ENCODE results near the gene CCDC157.

DNA sequence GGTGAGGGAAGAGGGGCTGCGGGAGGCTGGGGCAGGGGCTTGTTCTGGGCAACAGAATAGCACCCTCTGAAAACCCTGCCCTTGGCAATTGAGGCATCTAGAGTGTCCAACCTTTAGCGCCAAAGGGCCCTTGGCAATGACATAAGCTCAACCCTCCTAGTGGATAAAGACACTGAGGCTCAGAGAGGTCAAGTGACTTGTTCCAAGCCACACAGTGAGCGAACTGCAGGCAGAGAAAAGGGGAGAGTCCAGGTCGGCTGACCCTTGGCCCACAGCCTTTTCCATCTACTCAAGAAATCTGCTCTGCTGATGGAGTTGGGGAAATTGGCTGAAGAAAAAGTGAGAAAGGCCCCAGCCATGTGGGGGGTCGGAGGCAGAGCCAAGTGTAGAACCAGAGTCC lies 42.9 kb downstream of the CCDC157 start:
- TF ChIP-seq, protein P1, sequence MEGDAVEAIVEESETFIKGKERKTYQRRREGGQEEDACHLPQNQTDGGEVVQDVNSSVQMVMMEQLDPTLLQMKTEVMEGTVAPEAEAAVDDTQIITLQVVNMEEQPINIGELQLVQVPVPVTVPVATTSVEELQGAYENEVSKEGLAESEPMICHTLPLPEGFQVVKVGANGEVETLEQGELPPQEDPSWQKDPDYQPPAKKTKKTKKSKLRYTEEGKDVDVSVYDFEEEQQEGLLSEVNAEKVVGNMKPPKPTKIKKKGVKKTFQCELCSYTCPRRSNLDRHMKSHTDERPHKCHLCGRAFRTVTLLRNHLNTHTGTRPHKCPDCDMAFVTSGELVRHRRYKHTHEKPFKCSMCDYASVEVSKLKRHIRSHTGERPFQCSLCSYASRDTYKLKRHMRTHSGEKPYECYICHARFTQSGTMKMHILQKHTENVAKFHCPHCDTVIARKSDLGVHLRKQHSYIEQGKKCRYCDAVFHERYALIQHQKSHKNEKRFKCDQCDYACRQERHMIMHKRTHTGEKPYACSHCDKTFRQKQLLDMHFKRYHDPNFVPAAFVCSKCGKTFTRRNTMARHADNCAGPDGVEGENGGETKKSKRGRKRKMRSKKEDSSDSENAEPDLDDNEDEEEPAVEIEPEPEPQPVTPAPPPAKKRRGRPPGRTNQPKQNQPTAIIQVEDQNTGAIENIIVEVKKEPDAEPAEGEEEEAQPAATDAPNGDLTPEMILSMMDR (IDR thresholded peaks at IDR 0.05; ENCODE audit: low read length), result no peak
- no peak for TF ChIP-seq EZH2 (IDR thresholded peaks at IDR 0.05; ENCODE audit: borderline replicate concordance, low read length)
